SH-SY5Y (cell line): Measurements from ENCODE around the gene PHLDB3.

Experiments used
- GATA2 ChIP-seq: IDR thresholded peaks from 2 replicates; pipeline ENCODE4 v1.6.1; 2011; ENCODE audit warnings: mild to moderate bottlenecking, low read depth, low read length
- GATA3 ChIP-seq: IDR thresholded peaks from 2 replicates; pipeline ENCODE4 v1.6.1; 2011; ENCODE audit warnings: low read depth, mild to moderate bottlenecking, low read length, moderate library complexity

GRCh38 chr19:43503501-43504425, 783 bp downstream of the PHLDB3 start:
- TF ChIP-seq GATA3 (no peak), GATA2 (no peak)
